D341Med (cell line): Measurements from ENCODE around the gene CENPN.

ENCODE experiments used
- DNase-seq: peaks from one replicate; pipeline ENCODE4 v3.0.0; 2012; ENCODE audit warnings: low spot score

CENPN gene

GRCh38 chr16:81077076-81077940 lies 70.3 kb downstream of the CENPN start, which contains the start of gene C16orf46:
TSS of gene C16orf46 (minus strand) at chr16:81077238. CDS start at chr16:81063955, 13,283 bp downstream.
- DNase-seq: peak; percentile 95

GRCh38 chr16:81080233-81080632 lies 73.2 kb downstream of the CENPN start:
- no peak for DNase-seq

- DNase-seq: no peak
Measured at GRCh38 chr16:81081014-81081413, 74.0 kb downstream of the CENPN start.
